GM12874 (cell line): ENCODE data around the gene VIPR2.

Experiments
- CTCF ChIP-seq: IDR thresholded peaks from 2 replicates; pipeline ENCODE4 v1.5.1; 2011; ENCODE audit warnings: low read depth, mild to moderate bottlenecking, control low read depth, low read length, moderate library complexity; ENCODE audit not compliant: insufficient read depth

VIPR2 gene

DNA sequence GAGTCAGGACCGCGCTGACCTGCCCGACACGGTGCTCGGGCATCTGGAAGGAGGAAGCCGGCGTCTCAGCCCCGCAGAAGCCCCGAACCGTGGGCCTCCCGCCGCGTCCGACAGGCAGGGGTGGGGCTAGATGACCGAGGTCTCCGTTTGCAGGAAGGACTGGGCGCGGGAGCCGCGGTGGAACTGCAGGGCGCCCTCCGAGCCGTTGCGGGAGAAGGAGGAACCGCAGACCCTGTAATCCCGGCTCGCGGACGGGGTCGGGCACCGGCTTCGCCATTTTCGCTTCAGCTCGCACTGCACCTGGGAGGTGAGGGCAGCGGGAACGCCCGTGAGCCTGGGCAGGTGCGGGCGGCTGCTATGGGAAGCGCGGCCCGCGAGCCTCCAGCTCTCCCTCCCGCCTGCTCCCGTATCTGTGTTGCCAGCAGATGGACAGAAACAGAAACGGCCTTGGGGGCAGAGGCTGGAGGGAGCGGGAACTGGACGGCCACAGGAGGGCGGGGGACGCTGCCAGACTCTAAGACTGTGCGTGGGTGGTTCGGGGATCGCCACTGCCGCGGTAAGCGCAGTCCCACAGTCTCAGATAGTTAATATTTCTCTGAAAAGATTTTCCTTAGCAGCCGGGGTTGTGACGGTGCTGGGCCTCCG lies 114.1 kb downstream of the VIPR2 start:
- TF ChIP-seq CTCF: no peak

DNA sequence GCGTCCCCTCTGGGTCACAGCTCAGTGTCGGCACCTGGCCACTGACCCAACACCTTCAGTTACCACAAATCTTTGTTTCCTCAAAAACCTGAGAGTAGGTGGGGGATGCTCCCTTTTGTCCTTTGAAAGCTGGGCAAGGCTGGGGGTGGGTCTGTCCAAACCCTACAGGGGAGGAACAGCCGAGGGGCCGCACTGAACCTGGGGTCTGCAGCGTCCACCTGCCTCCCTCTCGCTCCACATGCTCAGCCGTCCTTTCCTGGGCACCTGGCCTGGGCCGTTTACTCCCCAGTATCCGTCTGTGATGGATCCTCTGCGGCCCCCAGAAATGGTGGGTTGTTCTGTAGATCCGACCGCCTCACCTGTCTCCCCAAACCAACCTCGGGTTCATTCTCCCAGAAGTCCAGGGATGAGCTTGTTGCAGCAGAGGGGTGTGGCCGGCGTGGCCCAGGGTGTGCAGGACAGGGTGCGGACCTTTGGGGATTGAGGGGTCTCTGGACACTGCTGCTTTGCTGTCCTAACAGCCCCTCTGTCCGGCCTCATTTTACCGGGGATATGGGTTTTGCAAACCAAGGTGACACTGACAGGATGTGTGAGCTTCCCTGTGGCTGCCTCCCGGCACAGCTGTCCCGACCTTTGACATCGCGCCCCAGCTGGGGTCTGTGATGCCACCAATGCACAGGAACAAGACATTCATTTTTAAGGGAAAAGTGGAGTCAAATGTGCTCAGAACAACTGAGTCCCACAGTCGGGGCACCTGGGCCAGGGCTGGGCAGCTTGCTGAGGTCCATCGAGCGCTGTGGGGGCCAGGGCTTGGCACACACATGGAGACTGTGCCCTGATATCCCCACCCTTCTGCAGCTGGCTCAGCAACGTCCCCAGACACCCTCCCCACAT lies 115.9 kb downstream of the VIPR2 start:
- no peak for TF ChIP-seq CTCF

GRCh38 chr7:159027789-159028507 lies 116.7 kb downstream of the VIPR2 start:
- TF ChIP-seq CTCF: no peak

- no peak for TF ChIP-seq CTCF
Measured at GRCh38 chr7:159027056-159027788, 117.4 kb downstream of the VIPR2 start.

GRCh38 chr7:159026271-159027055 lies 118.2 kb downstream of the VIPR2 start:
- TF ChIP-seq CTCF: no peak

DNA sequence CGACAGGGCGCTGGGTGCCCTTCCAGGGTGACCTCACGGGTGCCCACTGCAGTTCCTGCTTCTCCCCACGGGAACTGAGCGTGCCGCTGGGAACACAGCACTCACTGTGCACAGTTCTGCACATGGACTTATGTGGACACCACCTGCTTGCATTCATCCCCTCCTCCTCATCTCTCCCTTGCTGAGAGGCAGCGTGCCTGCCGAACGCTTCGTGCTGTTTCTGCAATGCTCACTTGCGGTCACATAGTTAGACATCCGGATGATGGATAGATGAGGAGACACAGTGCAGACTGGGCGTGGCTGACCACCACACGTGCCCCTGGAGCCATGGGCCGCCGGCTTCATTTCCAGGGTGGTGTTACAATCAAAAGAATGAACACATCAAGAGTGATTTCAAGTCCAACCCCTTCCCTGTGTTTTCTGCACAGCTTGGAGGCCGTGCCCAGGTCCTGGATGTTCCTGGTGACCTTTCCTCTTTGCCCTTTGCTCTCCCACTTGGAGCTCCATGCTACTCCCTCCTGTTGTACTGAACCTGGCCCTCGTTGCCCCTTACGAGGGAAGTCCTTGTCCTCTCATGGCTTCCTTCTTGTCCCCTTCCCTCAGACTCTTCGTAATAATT lies 119.4 kb downstream of the VIPR2 start:
- TF ChIP-seq CTCF: no peak
